IMR-90 (cell line): ENCODE measurements around the gene MAGI2. TPM values are rescaled to one million over a fixed set of nuclear protein-coding genes. Genes with fewer than 3 reads are reported as not detected.
A peak's percentile ranks its signal among the peaks of the same experiment; 100 is the strongest.

Experiments used
- ATAC-seq: fragments of 200-7000 bp; cut with Tn5 transposase; 2 replicates; pipeline ENCODE4 v1.9.1; 2020; ENCODE audit warnings: low read depth, mild to moderate bottlenecking, moderate library complexity
- BruUV-seq: library from RNA; stranded (reverse); fragments of 400-500 nt; replicated peaks from 2 replicates; lab custom pipeline; 2021; lab: Mats Ljungman, UMichigan
- CTCF ChIA-PET: fragments of 300-600 bp; formaldehyde crosslinking; extraction: SDS; loops from one replicate; lab custom pipeline; 2021; ENCODE audit warnings: antibody characterized with exemption; lab: Yijun Ruan, JAX
- POLR2A ChIA-PET: fragments of 300-600 bp; sonication (Branson Sonifier 250); formaldehyde crosslinking; loops from one replicate; lab custom pipeline; 2022; ENCODE audit warnings: antibody characterized with exemption; ENCODE audit not compliant: unreplicated experiment; lab: Charles Lee
- DNase-seq: peaks from one replicate; pipeline ENCODE4 v3.0.0; 2013
- H2AFZ ChIP-seq: replicated peaks from 2 replicates; pipeline ENCODE3; 2013; ENCODE audit warnings: low read length, mild to moderate bottlenecking; ENCODE audit not compliant: poor library complexity
- H2AK5ac ChIP-seq: 2 replicates; pipeline ENCODE4 v1.6.1; 2013; ENCODE audit warnings: low read depth, low read length, inconsistent platforms
- H2AK9ac ChIP-seq: replicated peaks from 2 replicates; pipeline ENCODE3; 2013; ENCODE audit warnings: mild to moderate bottlenecking, low read depth, low read length, moderate library complexity; ENCODE audit not compliant: poor library complexity
- H2BK120ac ChIP-seq: 2 replicates; pipeline ENCODE4 v1.6.1; 2013; ENCODE audit warnings: low read depth, low read length, inconsistent platforms
- H2BK15ac ChIP-seq: 3 replicates; pipeline ENCODE4 v1.6.1; 2013; ENCODE audit warnings: low read depth, low read length, inconsistent platforms
- H2BK20ac ChIP-seq: 2 replicates; pipeline ENCODE4 v1.6.1; 2013; ENCODE audit warnings: low read depth, mild to moderate bottlenecking, inconsistent platforms, low read length, moderate library complexity
- H2BK5ac ChIP-seq: 2 replicates; pipeline ENCODE4 v1.6.1; 2013; ENCODE audit warnings: mild to moderate bottlenecking, low read depth, low read length, inconsistent platforms; ENCODE audit not compliant: poor library complexity, severe bottlenecking
- H3K14ac ChIP-seq: replicated peaks from 2 replicates; pipeline ENCODE4 v1.6.1; 2013; ENCODE audit warnings: low read depth, low read length, inconsistent platforms
- H3K18ac ChIP-seq: 2 replicates; pipeline ENCODE4 v1.6.1; 2013; ENCODE audit warnings: low read depth, low read length, control low read depth
- H3K23ac ChIP-seq: 2 replicates; pipeline ENCODE4 v1.6.1; 2013; ENCODE audit warnings: low read depth, low read length, inconsistent platforms
- H3K27ac ChIP-seq: 2 replicates; pipeline ENCODE4 v1.5.1; 2013; ENCODE audit warnings: mild to moderate bottlenecking, control low read depth, low read length; ENCODE audit not compliant: insufficient read depth
- H3K27me3 ChIP-seq: 2 replicates; pipeline ENCODE4 v1.6.1; 2013; ENCODE audit warnings: low read length; ENCODE audit not compliant: control insufficient read depth, insufficient read depth
- H3K36me3 ChIP-seq: 2 replicates; pipeline ENCODE4 v1.6.1; 2013; ENCODE audit warnings: low read length, mixed read lengths; ENCODE audit not compliant: control insufficient read depth, insufficient read depth
- H3K4ac ChIP-seq: 2 replicates; pipeline ENCODE4 v1.6.1; 2013; ENCODE audit warnings: low read depth, low read length, inconsistent platforms
- H3K4me1 ChIP-seq: 2 replicates; pipeline ENCODE4 v1.6.1; 2013; ENCODE audit warnings: low read length, mixed read lengths; ENCODE audit not compliant: control insufficient read depth, insufficient read depth
- H3K4me2 ChIP-seq: 2 replicates; pipeline ENCODE4 v1.6.1; 2013; ENCODE audit warnings: low read depth, mild to moderate bottlenecking, control low read depth, low read length, moderate library complexity
- H3K4me3 ChIP-seq: 2 replicates; pipeline ENCODE4 v1.5.1; 2013; ENCODE audit warnings: low read depth, mild to moderate bottlenecking, control low read depth, low read length, moderate library complexity; ENCODE audit not compliant: insufficient read depth
- H3K56ac ChIP-seq: 2 replicates; pipeline ENCODE4 v1.6.1; 2013; ENCODE audit warnings: low read length, inconsistent platforms; ENCODE audit not compliant: insufficient read depth; ENCODE audit errors: extremely low read depth
- H3K79me1 ChIP-seq, 2 experiments: 2 replicates each; pipeline ENCODE4 v1.6.1; 2013; ENCODE audit warnings: low read length in 2 of 2, inconsistent platforms in 1 of 2, low read depth in 1 of 2
- H3K9ac ChIP-seq: 2 replicates; pipeline ENCODE4 v1.6.1; 2013; ENCODE audit warnings: low read depth, low read length, control low read depth
- H3K9me1 ChIP-seq: 2 replicates; pipeline ENCODE4 v1.6.1; 2013; ENCODE audit warnings: low read length, inconsistent platforms; ENCODE audit not compliant: insufficient read depth
- H3K9me3 ChIP-seq: 2 replicates; pipeline ENCODE4 v1.6.1; 2013; ENCODE audit warnings: low read length; ENCODE audit not compliant: control insufficient read depth, insufficient read depth
- H4K20me1 ChIP-seq: 2 replicates; pipeline ENCODE4 v1.6.1; 2013; ENCODE audit warnings: low read length, inconsistent platforms; ENCODE audit not compliant: insufficient read depth
- H4K5ac ChIP-seq: 2 replicates; pipeline ENCODE4 v1.6.1; 2013; ENCODE audit warnings: mild to moderate bottlenecking, low read depth, low read length, control low read depth
- H4K8ac ChIP-seq, 2 experiments: 2 replicates each; pipeline ENCODE4 v1.6.1; 2013; ENCODE audit warnings: low read depth in 2 of 2, low read length in 2 of 2, control low read depth in 1 of 2, inconsistent platforms in 1 of 2
- H4K91ac ChIP-seq: 2 replicates; pipeline ENCODE4 v1.6.1; 2013; ENCODE audit warnings: low read depth, low read length, inconsistent platforms; ENCODE audit not compliant: insufficient read depth
- MAFK ChIP-seq: IDR thresholded peaks from 2 replicates; pipeline ENCODE4 v1.6.1; 2012; ENCODE audit warnings: low read depth, low read length, improper control_type of control experiment
- WGBS, 2 experiments: methylation state at CpG; one replicate each; pipeline versions ENCODE4 v1.1.5 to v1.1.7; 2013; ENCODE audit warnings: missing lambda C conversion rate in 2 of 2; ENCODE audit not compliant: insufficient read length in 1 of 2; ENCODE audit errors: extremely low coverage in 2 of 2; 5-methylcytosine and 5-hydroxymethylcytosine counted together
- dilution Hi-C: fragments of 300-500 bp; cut with HindIII; formaldehyde crosslinking; loops from one replicate; pipeline ENCODE4 v1.14.3; 2018; ENCODE audit warnings: low sequenced_read_pairs; ENCODE audit not compliant: unreplicated experiment
- in situ Hi-C: fragments of 300-500 bp; cut with MboI; formaldehyde crosslinking; loops from 3 replicates; pipeline ENCODE4 v1.14.3; 2019; ENCODE audit warnings: low sequenced_read_pairs, inconsistent platforms, mixed read lengths
- intact Hi-C: fragments of 100-400 bp; cut with micrococcal nuclease; formaldehyde crosslinking; loops from 2 replicates; pipeline ENCODE4 v1.10.0; 2022
- polyA plus RNA-seq, 3 experiments: library from polyadenylated mRNA; depleted of rRNA; stranded (reverse); fragments of >200 nt; gene quantifications; 2 replicates each; pipeline ENCODE4 v1.2.3, GENCODE V29; 2012; ENCODE audit warnings: low replicate concordance in 1 of 3
- total RNA-seq: library from RNA; depleted of rRNA; stranded (reverse); fragments of >200 nt; gene quantifications from 2 replicates; pipeline ENCODE4 v1.2.3, GENCODE V29; 2012
- TF ChIP-seq, protein P1 (sequence below): conservative IDR thresholded peaks from 2 replicates; pipeline ENCODE4 v1.5.1; 2012; ENCODE audit warnings: mild to moderate bottlenecking, low read depth, low read length, improper control_type of control experiment

Gene MAGI2
- total and polyA plus RNA-seq, 2 of the 4 experiments (the other 2 are of a cell fraction) = 2.5 to 17.9 TPM

DNA sequence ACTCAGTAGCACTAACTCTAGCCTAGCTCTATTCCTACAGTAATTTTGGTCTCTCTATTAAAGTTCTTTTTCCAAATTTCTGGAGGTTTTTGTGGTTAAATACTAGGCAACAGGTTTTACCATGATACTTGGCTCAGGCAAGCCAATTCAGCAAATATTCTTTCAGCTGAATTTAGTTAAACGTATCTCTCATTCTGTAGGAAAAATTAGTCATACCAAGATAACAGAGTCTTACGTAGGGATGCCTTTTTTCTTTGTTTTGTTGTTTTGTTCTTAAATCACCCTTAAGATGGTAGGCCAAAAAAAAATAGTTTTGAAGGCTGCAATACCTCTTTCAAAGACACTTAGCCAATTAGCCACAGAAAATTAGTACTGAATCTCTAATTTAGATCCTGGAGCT is 180.5 kb downstream of the MAGI2 start:
- WGBS, 2 experiments = no CpG with 5 or more reads among the region's 2 CpGs
- no peak overlapping the region for H3K4me2 ChIP-seq
- H2AFZ ChIP-seq = no peak overlapping the region
- intact Hi-C loops (loop anchor here (10.0 kb wide), 1 partner anchor 1248 kb away; no protein-coding TSS in a partner anchor), dilution Hi-C loops (no loop called here), in situ Hi-C loops (no loop called here)
- H2BK20ac ChIP-seq = no peak overlapping the region
- ATAC-seq (no peak; the same call in 1 of the 2 replicates), DNase-seq (peak; percentile 70)
- no TSS peak for BruUV-seq
- no peak overlapping the region for H4K5ac ChIP-seq
- no peak overlapping the region for H3K4ac ChIP-seq
- no peak overlapping the region for H3K14ac ChIP-seq
- H3K9ac ChIP-seq = no peak overlapping the region
- H2BK120ac ChIP-seq = no peak overlapping the region
- no peak overlapping the region for H2BK15ac ChIP-seq
- H3K23ac ChIP-seq = no peak overlapping the region
- peak overlapping the region in 1 of 2 experiments; percentile 3; a peak in 1 of 4 replicates for H4K8ac ChIP-seq
- peak overlapping the region; percentile 37 for H2BK5ac ChIP-seq
- H3K18ac ChIP-seq = no peak overlapping the region; the same call in 1 of the 2 replicates
- H3K79me1 ChIP-seq = peaks cover 2 to 25% of the 10 kb centered on the region in 2 experiments; a peak in 2 of 4 replicates
- POLR2A ChIA-PET = no interaction called here
- H3K56ac ChIP-seq = no peak overlapping the region
- CTCF ChIA-PET = interaction anchor here (0.6 to 1.1 kb wide), 3 partner anchors 13 to 151 kb away, joined by 3 to 4 read pairs (median 3); no protein-coding TSS in a partner anchor
- peaks cover 2% of the 10 kb centered on the region; the same call in 1 of the 2 replicates for H3K9me3 ChIP-seq
- no peak overlapping the region for H2AK9ac ChIP-seq
- no peaks in the 10 kb centered on the region for H3K9me1 ChIP-seq
- H2AK5ac ChIP-seq = no peak overlapping the region
- H3K4me1 ChIP-seq = peaks cover 4% of the 10 kb centered on the region
- TF ChIP-seq MAFK = peak; percentile 61
- TF ChIP-seq, protein P1, sequence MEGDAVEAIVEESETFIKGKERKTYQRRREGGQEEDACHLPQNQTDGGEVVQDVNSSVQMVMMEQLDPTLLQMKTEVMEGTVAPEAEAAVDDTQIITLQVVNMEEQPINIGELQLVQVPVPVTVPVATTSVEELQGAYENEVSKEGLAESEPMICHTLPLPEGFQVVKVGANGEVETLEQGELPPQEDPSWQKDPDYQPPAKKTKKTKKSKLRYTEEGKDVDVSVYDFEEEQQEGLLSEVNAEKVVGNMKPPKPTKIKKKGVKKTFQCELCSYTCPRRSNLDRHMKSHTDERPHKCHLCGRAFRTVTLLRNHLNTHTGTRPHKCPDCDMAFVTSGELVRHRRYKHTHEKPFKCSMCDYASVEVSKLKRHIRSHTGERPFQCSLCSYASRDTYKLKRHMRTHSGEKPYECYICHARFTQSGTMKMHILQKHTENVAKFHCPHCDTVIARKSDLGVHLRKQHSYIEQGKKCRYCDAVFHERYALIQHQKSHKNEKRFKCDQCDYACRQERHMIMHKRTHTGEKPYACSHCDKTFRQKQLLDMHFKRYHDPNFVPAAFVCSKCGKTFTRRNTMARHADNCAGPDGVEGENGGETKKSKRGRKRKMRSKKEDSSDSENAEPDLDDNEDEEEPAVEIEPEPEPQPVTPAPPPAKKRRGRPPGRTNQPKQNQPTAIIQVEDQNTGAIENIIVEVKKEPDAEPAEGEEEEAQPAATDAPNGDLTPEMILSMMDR = no peak
- no peak overlapping the region for H4K91ac ChIP-seq
- H3K36me3 ChIP-seq = no peaks in the 10 kb centered on the region
- no peak overlapping the region for H3K27ac ChIP-seq
- H3K4me3 ChIP-seq = no peak overlapping the region
- no peaks in the 10 kb centered on the region for H3K27me3 ChIP-seq
- H4K20me1 ChIP-seq = no peaks in the 10 kb centered on the region
